Measurements from ENCODE around the gene HPS3.

DNA sequence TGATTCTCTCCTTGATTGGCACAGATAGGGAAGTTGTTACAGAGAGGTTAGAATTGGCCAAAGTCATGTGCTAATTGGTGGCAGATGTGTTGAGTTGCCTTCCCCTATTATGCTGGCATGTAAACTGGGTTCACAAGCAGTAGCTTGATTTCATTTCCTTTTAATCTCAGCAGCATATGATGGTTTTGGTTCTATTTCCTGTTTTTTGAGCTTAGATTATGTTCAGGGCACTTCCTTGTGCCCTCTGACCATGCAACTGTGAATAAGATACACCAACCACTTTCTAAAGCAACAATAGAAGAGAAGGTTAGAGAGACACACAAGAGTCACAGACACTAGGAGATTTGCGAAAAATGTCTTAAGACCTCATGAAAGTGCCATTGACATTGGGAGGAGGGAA is 16.5 kb downstream of the HPS3 start:
- TF ChIP-seq, protein P1, sequence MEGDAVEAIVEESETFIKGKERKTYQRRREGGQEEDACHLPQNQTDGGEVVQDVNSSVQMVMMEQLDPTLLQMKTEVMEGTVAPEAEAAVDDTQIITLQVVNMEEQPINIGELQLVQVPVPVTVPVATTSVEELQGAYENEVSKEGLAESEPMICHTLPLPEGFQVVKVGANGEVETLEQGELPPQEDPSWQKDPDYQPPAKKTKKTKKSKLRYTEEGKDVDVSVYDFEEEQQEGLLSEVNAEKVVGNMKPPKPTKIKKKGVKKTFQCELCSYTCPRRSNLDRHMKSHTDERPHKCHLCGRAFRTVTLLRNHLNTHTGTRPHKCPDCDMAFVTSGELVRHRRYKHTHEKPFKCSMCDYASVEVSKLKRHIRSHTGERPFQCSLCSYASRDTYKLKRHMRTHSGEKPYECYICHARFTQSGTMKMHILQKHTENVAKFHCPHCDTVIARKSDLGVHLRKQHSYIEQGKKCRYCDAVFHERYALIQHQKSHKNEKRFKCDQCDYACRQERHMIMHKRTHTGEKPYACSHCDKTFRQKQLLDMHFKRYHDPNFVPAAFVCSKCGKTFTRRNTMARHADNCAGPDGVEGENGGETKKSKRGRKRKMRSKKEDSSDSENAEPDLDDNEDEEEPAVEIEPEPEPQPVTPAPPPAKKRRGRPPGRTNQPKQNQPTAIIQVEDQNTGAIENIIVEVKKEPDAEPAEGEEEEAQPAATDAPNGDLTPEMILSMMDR (IDR thresholded peaks at IDR 0.05) = no peak
- TF ChIP-seq POLR2A (IDR thresholded peaks at IDR 0.05) = no peak

Data from tibial nerve (tissue), 3 donors.